GM12864 (cell line): ENCODE data around the gene ARRDC4.

Source experiments
- DNase-seq: peaks from one replicate; pipeline ENCODE4 v3.0.0-alpha.2; 2011; ENCODE audit warnings: low read depth
- H3K4me3 ChIP-seq: 2 replicates; pipeline ENCODE4 v1.5.1; 2011; ENCODE audit warnings: mild to moderate bottlenecking, low read depth, low read length, control low read depth
- TF ChIP-seq, protein P1 (sequence below): IDR thresholded peaks from 2 replicates; pipeline ENCODE4 v1.5.1; 2011; ENCODE audit warnings: low read depth, mild to moderate bottlenecking, moderate library complexity, low read length, control low read depth, inconsistent platforms; ENCODE audit errors: missing control alignments

ARRDC4 gene

DNA sequence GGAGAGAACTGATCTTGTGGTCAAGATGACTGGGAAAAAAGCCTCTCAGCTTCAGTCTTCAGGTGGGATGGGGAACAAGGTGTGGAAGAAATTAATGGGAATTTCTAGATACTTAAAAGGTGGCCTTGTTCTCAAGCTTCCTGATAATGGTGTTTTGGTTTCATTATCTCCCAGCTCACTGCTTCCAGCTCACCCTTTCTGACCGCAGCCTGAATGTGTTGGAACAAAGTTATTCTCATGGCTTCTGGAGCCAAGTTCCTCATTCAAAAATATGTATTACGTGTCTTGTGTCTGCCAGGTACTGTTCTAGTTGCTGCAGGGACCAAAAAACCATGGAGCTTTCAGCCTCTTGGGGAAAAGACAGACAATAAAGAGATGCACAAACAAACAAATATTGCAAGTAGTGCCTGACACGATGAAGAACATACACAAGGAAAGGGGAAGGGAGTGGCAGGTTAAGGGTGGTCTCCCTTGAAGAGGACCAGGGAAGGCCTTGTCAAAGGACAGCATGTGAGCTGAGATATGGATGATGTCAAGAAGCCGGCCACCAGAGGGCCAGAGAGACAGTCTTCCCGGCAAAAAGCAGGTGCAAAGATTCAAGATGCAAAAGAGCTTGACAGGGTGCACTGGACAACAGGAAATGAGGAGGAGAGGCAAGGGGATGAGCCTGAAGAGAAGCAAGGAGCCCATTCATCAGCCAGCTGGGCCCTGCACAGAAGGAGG lies 35.5 kb downstream of the ARRDC4 start:
- TF ChIP-seq, protein P1, sequence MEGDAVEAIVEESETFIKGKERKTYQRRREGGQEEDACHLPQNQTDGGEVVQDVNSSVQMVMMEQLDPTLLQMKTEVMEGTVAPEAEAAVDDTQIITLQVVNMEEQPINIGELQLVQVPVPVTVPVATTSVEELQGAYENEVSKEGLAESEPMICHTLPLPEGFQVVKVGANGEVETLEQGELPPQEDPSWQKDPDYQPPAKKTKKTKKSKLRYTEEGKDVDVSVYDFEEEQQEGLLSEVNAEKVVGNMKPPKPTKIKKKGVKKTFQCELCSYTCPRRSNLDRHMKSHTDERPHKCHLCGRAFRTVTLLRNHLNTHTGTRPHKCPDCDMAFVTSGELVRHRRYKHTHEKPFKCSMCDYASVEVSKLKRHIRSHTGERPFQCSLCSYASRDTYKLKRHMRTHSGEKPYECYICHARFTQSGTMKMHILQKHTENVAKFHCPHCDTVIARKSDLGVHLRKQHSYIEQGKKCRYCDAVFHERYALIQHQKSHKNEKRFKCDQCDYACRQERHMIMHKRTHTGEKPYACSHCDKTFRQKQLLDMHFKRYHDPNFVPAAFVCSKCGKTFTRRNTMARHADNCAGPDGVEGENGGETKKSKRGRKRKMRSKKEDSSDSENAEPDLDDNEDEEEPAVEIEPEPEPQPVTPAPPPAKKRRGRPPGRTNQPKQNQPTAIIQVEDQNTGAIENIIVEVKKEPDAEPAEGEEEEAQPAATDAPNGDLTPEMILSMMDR, result peak; percentile 45
- DNase-seq, result no peak
- no peak overlapping the region for H3K4me3 ChIP-seq

DNA sequence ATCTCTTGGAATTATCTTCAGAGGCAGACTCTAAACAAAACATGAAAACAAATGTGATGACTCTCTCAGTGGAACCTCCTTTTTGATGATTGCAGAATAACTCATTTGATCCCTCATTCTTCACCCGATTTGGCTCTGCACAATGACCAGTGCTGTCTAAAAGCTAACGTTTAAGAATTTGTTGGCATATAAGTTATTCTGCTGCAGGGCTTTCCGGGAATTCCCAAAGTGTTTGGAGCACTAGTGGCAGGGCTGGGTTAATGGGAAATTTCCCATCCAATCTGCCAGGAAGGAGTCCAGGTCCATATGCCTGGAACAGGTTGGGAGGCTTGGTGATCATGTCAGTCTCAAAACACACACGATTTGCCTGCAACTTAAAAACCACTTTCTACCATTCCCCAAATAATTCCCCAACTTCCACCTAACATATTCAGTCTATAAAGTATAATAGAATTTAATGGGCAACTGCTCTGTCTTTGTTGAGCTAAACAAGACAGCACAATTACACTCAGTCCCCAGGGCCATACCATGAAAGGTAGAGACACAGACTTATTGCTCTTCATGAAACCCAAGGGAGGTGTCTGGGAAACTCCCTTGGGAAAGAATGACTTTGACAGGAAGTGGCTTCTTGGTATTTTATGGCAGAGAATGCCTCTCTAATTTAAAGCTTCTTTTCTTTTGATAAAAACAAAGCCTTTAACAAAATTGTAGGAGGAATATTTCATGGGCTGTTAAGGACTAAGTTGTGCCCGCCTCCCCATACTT lies 38.0 kb downstream of the ARRDC4 start:
- H3K4me3 ChIP-seq, result no peak overlapping the region
- no peak for DNase-seq
- TF ChIP-seq, protein P1, result no peak

DNA sequence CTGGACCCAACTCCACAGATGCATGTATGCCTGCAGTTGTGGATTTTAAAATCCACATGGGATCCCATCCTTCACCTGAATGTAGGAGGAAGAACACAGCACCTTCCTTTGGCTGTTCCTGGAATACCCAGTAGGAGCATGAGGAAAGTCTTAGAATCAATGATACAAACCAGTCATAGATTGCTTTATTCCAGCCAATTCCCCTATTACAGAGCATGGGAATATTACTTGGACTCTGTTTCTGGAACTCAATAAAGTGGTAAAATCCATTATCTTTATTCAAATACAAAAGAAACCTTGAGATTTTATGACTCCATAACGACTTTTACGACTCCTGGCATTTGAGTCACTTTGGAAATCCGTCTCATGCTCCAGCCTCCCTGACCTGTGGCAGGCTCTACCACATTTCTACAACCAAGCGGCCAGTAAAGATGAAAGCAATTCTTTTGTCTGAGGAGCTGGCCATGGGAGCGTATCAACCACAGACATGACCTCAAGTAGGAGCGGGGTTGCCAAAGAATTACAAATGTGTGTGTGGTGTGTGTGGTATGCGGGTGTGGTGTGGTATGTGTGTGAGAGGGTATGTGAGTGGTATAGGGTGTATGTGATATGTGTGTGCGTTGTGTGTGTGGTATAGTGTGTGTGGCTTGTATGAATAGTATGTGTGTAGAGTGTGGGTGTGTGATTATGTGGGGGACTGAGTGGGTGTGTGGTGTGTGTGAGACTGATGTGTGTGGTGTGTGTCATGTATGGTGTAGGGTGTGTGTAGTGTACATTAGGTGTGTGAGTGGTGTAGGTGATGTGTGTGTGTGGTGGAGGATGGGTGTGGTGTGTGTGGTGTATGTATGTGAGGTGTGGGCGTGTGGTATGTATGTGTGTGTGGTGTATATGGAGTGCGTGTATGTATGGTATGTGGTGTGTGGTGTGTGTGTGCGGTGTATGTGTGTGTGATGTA lies 40.0 kb downstream of the ARRDC4 start:
- TF ChIP-seq, protein P1, result no peak
- no peak overlapping the region for H3K4me3 ChIP-seq
- DNase-seq, result no peak

DNA sequence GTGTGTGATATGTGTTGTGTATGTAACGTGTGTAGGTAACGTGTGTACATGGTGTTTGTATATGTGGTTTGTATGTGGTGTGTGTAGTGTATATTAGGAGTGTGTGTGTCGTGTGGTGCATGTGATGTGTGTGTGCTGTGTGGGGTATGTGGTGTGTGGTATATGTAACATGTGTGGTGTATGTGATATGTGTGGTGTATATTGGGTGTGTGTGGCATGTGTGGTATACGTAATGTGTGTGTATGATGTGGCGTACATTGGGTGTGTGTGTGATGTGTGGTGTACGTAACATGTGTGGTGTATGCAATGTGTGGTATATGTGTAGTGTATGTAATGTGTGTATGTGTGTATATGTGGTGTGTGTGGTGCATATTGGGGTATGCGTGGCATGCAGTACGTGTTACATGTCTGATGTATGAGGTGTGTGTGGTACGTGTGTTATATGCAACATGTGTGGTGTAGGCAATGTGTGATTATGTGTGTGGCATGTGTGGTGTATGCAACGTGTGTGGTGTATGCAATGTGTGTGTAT lies 41.2 kb downstream of the ARRDC4 start:
- H3K4me3 ChIP-seq, result no peak overlapping the region
- TF ChIP-seq, protein P1, result no peak
- DNase-seq, result no peak

DNA sequence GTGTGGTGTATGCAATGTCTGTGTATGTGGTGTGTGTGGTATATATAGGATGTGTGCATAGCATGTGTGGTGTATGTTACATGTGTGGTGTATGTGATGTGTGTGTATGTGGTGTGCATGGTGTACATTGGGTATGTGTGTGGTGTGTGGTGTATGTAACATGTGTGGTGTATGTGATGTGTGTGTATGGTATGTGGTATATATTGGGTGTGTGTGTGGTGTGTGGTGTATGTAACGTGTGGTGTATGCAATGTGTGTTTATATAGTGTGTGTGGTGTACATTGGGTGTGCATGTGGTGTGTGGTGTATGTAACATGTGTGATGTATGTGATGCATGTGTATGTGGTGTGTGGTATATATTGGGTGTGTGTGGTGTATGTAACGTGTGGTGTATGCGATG lies 41.9 kb downstream of the ARRDC4 start:
- H3K4me3 ChIP-seq, result no peak overlapping the region
- no peak for DNase-seq
- TF ChIP-seq, protein P1, result no peak

DNA sequence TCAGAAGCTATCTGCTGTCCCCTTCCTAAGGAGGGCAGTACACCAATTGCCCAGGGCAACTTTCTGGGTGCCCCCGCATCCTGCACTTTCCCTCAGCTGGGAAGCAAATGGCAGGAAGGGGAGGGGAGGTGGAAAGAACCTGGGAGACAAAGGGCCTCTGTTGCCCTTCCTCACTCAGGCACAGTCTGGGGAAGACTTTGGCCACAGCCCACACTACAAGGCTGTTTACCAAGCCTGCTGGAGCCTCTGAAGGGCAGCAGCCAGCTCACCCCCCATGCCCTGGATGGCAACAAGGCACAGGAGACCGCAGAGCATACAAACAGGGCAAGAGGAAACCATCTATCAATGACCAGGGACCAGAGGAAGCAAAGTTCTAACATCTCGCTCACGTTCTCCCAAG lies 42.4 kb downstream of the ARRDC4 start:
- DNase-seq, result no peak
- no peak overlapping the region for H3K4me3 ChIP-seq
- TF ChIP-seq, protein P1, result no peak
